Panc1 (cell line): ENCODE results near the gene NEU2.

ENCODE experiments used
- POLR2AphosphoS5 ChIP-seq: IDR thresholded peaks from 2 replicates; pipeline ENCODE4 v1.6.1; 2012; ENCODE audit warnings: mild to moderate bottlenecking, low read depth, low read length, moderate library complexity
- REST ChIP-seq, 2 experiments: IDR thresholded peaks; 2 replicates each; pipeline ENCODE4 v1.6.1; 2011 to 2012; ENCODE audit warnings: low read depth in 2 of 2, control low read depth in 1 of 2, low read length in 1 of 2, mild to moderate bottlenecking in 1 of 2, moderate library complexity in 1 of 2; ENCODE audit not compliant: insufficient read depth in 1 of 2
- SIN3A ChIP-seq: IDR thresholded peaks from 2 replicates; pipeline ENCODE4 v1.6.1; 2012; ENCODE audit warnings: low read depth, mild to moderate bottlenecking, low read length, moderate library complexity, borderline replicate concordance; ENCODE audit not compliant: insufficient read depth
- TCF7L2 ChIP-seq: IDR thresholded peaks from 2 replicates; pipeline ENCODE4 v1.6.1; 2011; ENCODE audit warnings: mild to moderate bottlenecking, low read depth, low read length, inconsistent platforms
- TF ChIP-seq, protein P1 (sequence below): fragments of 450-650 bp; IDR thresholded peaks from 2 replicates; pipeline ENCODE4 v1.5.1; 2017; ENCODE audit warnings: mild to moderate bottlenecking

DNA sequence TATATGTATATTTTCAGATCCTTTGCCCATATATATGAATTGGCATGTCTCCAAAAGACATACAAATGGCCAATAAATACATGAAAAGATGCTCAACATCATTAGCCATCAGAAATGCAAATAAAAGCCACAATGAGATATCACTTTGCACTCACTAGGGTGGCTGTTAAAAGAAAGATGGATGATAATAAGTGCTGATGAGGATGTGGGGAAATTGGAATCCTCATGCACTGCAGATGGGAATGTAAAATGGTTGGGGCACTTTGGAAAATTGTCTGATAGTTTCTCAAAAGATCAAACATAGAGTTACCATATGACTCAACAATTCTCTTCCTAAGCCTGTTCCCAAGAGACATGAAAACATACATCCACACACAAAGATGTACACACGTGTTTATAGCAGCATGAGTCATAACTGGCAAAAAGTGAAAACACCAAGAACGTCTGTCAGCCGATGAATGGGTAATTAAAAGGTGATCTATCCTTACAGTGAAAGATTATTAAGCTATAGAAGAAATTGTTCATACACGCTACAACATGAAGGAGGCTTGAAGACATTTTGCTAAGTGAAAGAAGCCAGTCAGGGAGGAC lies 39.1 kb upstream of the NEU2 start:
- TF ChIP-seq, protein P1, sequence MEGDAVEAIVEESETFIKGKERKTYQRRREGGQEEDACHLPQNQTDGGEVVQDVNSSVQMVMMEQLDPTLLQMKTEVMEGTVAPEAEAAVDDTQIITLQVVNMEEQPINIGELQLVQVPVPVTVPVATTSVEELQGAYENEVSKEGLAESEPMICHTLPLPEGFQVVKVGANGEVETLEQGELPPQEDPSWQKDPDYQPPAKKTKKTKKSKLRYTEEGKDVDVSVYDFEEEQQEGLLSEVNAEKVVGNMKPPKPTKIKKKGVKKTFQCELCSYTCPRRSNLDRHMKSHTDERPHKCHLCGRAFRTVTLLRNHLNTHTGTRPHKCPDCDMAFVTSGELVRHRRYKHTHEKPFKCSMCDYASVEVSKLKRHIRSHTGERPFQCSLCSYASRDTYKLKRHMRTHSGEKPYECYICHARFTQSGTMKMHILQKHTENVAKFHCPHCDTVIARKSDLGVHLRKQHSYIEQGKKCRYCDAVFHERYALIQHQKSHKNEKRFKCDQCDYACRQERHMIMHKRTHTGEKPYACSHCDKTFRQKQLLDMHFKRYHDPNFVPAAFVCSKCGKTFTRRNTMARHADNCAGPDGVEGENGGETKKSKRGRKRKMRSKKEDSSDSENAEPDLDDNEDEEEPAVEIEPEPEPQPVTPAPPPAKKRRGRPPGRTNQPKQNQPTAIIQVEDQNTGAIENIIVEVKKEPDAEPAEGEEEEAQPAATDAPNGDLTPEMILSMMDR, result no peak
- TF ChIP-seq REST (IDR thresholded peaks at IDR 0.05; ENCODE audit: insufficient read depth in 1 of 2, low read depth in 2 of 2, low read length in 1 of 2) (no peak), POLR2AphosphoS5 (no peak), SIN3A (no peak), TCF7L2 (no peak)
